Measurements from ENCODE around the gene MTG1.
"Not testable (repeated sequence)": the region's sequence is repeated elsewhere in the genome, so short reads cannot be mapped to it uniquely, and the experiment has no call there.

MTG1 gene

GRCh38 chr10:133383551-133383950, 10.4 kb upstream of the MTG1 start:
- Histone ChIP-seq H3K27me3 (ENCODE audit: control insufficient read depth, insufficient read depth, low read length) (peaks cover 10% of the 10 kb centered on the region), H3K4me1 (ENCODE audit: control insufficient read depth, low read depth, low read length) (no peaks in the 10 kb centered on the region), H3K9ac (ENCODE audit: low read length) (no peak overlapping the region), H3K27ac (ENCODE audit: low read length) (no peak overlapping the region), H3K36me3 (ENCODE audit: control insufficient read depth, low read depth, low read length) (no peaks in the 10 kb centered on the region), H3K4me3 (ENCODE audit: low read length) (no peak overlapping the region), H3K9me3 (ENCODE audit: control insufficient read depth, low read depth, low read length) (no peaks in the 10 kb centered on the region)

GRCh38 chr10:133384071-133384470, 9.9 kb upstream of the MTG1 start:
- Histone ChIP-seq H3K4me1 (ENCODE audit: control insufficient read depth, low read depth, low read length) (no peaks in the 10 kb centered on the region), H3K4me3 (ENCODE audit: low read length) (no peak overlapping the region), H3K9ac (ENCODE audit: low read length) (no peak overlapping the region), H3K27ac (ENCODE audit: low read length) (no peak overlapping the region), H3K27me3 (ENCODE audit: control insufficient read depth, insufficient read depth, low read length) (peaks cover 9% of the 10 kb centered on the region), H3K9me3 (ENCODE audit: control insufficient read depth, low read depth, low read length) (no peaks in the 10 kb centered on the region), H3K36me3 (ENCODE audit: control insufficient read depth, low read depth, low read length) (no peaks in the 10 kb centered on the region)

- H3K4me3 ChIP-seq (ENCODE audit: low read length): no peak overlapping the region
- no peaks in the 10 kb centered on the region for H3K9me3 ChIP-seq (ENCODE audit: control insufficient read depth, low read depth, low read length)
- H3K36me3 ChIP-seq (ENCODE audit: control insufficient read depth, low read depth, low read length): no peaks in the 10 kb centered on the region
- H3K27me3 ChIP-seq (ENCODE audit: control insufficient read depth, insufficient read depth, low read length): peaks cover 1% of the 10 kb centered on the region
- H3K4me1 ChIP-seq (ENCODE audit: control insufficient read depth, low read depth, low read length): no peaks in the 10 kb centered on the region
- H3K9ac ChIP-seq (ENCODE audit: low read length): no peak overlapping the region
- no peak overlapping the region for H3K27ac ChIP-seq (ENCODE audit: low read length)
Measured at GRCh38 chr10:133385214-133385613, 8.7 kb upstream of the MTG1 start.

DNA sequence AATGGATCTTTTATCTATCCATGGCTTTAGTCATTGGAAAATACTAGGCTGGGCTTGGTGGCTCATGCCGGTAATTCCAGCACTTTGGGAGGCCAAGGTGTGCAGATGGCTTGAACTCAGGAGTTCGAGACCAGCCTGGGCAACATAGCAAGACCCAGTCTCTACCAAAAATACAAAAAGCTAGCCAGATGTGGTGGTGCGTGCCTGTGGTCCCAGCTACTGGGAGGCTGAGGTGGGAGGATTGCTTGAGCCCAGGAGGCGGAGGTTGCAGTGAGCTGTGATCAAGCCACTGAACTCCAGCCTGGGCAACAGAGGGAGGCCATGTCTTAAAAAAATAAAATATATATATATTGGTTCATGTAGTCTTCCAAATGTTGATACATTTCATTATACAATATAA, 7.0 kb upstream of the MTG1 start:
- not testable (repeated sequence) for H3K4me1 ChIP-seq (ENCODE audit: control insufficient read depth, low read depth, low read length); H3K27me3 ChIP-seq (ENCODE audit: control insufficient read depth, insufficient read depth, low read length); H3K27ac ChIP-seq (ENCODE audit: low read length); H3K9ac ChIP-seq (ENCODE audit: low read length); H3K4me3 ChIP-seq (ENCODE audit: low read length); H3K36me3 ChIP-seq (ENCODE audit: control insufficient read depth, low read depth, low read length); H3K9me3 ChIP-seq (ENCODE audit: control insufficient read depth, low read depth, low read length)

DNA sequence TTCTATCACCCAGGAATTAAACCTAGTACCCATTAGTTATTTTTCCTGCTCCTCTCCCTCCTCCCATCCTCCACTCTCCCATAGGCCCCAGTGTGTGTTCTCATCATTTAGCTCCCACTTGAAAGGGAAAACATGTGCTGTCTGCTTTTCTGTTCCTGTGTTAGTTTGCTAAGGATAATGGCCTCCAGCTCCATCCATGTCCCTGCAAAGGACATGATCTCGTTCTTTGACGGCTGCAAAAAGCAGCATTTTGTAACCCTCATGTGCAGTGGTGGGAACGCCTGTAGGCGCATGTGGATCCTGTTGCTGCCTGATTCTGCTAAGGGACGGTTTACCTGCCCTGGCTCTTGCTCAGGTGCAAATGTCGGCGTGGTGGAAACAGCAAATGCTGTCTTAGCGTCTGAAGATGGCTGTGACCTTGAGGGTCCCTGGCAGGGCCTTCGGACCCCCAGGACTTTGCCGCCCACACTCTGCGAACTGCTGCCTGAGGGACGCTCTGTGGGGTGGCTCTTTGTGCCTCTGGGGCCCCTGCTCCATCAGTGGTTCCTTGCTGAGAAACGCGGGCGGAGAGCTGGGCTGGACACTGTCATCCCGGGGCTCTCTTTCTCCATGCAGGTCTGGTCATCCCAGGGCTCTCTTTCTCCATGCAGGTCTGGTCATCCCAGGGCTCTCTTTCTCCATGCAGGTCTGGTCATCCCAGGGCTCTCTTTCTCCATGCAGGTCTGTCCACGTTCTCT, 5.6 kb upstream of the MTG1 start:
- H3K9me3 ChIP-seq (ENCODE audit: control insufficient read depth, low read depth, low read length): no peaks in the 10 kb centered on the region
- H3K27ac ChIP-seq (ENCODE audit: low read length): no peak overlapping the region
- no peak overlapping the region for H3K9ac ChIP-seq (ENCODE audit: low read length)
- no peaks in the 10 kb centered on the region for H3K27me3 ChIP-seq (ENCODE audit: control insufficient read depth, insufficient read depth, low read length)
- H3K36me3 ChIP-seq (ENCODE audit: control insufficient read depth, low read depth, low read length): no peaks in the 10 kb centered on the region
- no peak overlapping the region for H3K4me3 ChIP-seq (ENCODE audit: low read length)
- peaks cover 2% of the 10 kb centered on the region for H3K4me1 ChIP-seq (ENCODE audit: control insufficient read depth, low read depth, low read length)

DNA sequence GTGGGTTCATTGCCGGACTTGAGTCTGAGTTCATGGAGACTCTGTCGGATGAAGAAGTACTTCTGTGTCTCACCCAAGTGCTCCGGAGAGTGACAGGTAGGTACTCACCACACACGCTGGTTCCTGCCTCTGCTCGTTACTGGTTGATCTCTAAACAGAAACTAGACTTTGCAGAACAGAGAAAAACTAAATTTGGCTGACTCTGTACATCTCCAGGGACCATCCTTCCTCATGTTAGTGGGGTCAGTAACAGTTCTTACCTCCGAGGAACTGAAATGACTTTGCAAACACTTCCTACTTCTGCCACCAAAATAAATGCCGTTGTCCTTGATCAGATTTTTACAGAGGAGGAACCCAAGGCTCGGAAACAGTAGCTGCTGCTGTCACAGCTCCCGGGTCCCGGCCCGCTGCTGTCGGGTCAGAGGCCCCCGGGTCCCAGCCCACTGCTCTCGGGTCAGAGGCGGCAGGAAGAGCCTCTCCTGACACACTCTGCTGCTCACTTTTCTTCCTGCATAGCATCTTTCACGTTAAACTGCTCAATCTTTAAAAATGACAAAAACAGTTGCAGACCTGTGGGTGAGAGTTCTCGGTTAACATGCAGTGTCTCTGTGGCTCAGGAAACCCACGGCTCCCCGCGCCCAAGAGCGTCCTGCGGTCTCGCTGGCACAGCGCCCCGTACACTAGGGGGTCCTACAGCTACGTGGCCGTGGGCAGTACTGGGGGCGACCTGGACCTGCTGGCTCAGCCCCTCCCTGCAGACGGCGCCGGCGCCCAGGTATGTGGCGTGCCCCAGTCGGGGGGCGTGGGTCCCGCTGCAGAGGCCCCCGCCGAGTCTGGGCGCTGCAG, 4.8 kb upstream of the MTG1 start:
- no peaks in the 10 kb centered on the region for H3K9me3 ChIP-seq (ENCODE audit: control insufficient read depth, low read depth, low read length)

GRCh38 chr10:133390597-133391248, 3.2 kb upstream of the MTG1 start:
- Histone ChIP-seq H3K27ac (ENCODE audit: low read length) (no peak overlapping the region), H3K27me3 (ENCODE audit: control insufficient read depth, insufficient read depth, low read length) (no peaks in the 10 kb centered on the region), H3K9ac (ENCODE audit: low read length) (no peak overlapping the region), H3K36me3 (ENCODE audit: control insufficient read depth, low read depth, low read length) (no peaks in the 10 kb centered on the region), H3K4me1 (ENCODE audit: control insufficient read depth, low read depth, low read length) (peaks cover 5% of the 10 kb centered on the region), H3K4me3 (ENCODE audit: low read length) (no peak overlapping the region), H3K9me3 (ENCODE audit: control insufficient read depth, low read depth, low read length) (no peaks in the 10 kb centered on the region)

More for the DNA sequence above, 4.8 kb upstream of the MTG1 start:
- no peaks in the 10 kb centered on the region for H3K36me3 ChIP-seq (ENCODE audit: control insufficient read depth, low read depth, low read length)
- H3K27ac ChIP-seq (ENCODE audit: low read length): no peak overlapping the region
- peaks cover 5% of the 10 kb centered on the region for H3K4me1 ChIP-seq (ENCODE audit: control insufficient read depth, low read depth, low read length)
- H3K9ac ChIP-seq (ENCODE audit: low read length): no peak overlapping the region
- no peaks in the 10 kb centered on the region for H3K27me3 ChIP-seq (ENCODE audit: control insufficient read depth, insufficient read depth, low read length)
- H3K4me3 ChIP-seq (ENCODE audit: low read length): no peak overlapping the region

DNA sequence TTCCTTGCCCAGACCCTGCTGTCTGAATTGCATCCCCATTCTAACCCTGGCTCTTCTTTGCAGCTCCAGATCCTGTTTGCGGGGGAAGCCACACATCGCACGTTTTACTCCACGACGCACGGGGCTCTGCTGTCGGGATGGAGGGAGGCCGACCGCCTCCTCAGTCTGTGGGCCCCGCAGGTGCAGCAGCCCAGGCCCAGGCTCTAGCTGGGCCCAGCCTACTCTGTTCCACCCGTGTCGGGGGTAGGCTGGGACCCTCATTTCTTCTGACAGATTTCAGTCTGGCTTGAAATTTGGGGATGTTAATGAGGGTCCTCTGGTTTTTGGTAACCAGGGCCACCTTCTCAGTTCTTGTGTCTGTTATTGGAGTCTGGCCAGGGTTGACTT, 2.7 kb upstream of the MTG1 start:
- no peak overlapping the region for H3K27ac ChIP-seq (ENCODE audit: low read length)
- H3K9me3 ChIP-seq (ENCODE audit: control insufficient read depth, low read depth, low read length): no peaks in the 10 kb centered on the region
- no peak overlapping the region for H3K4me3 ChIP-seq (ENCODE audit: low read length)
- peaks cover 5% of the 10 kb centered on the region for H3K4me1 ChIP-seq (ENCODE audit: control insufficient read depth, low read depth, low read length)
- peaks cover 5% of the 10 kb centered on the region for H3K36me3 ChIP-seq (ENCODE audit: control insufficient read depth, low read depth, low read length)
- H3K9ac ChIP-seq (ENCODE audit: low read length): no peak overlapping the region
- no peaks in the 10 kb centered on the region for H3K27me3 ChIP-seq (ENCODE audit: control insufficient read depth, insufficient read depth, low read length)

GRCh38 chr10:133391761-133392518, 2.0 kb upstream of the MTG1 start:
- Histone ChIP-seq H3K4me3 (ENCODE audit: low read length) (no peak overlapping the region), H3K36me3 (ENCODE audit: control insufficient read depth, low read depth, low read length) (peaks cover 9% of the 10 kb centered on the region), H3K27ac (ENCODE audit: low read length) (no peak overlapping the region), H3K27me3 (ENCODE audit: control insufficient read depth, insufficient read depth, low read length) (no peaks in the 10 kb centered on the region), H3K4me1 (ENCODE audit: control insufficient read depth, low read depth, low read length) (peaks cover 5% of the 10 kb centered on the region), H3K9ac (ENCODE audit: low read length) (no peak overlapping the region), H3K9me3 (ENCODE audit: control insufficient read depth, low read depth, low read length) (no peaks in the 10 kb centered on the region)

DNA sequence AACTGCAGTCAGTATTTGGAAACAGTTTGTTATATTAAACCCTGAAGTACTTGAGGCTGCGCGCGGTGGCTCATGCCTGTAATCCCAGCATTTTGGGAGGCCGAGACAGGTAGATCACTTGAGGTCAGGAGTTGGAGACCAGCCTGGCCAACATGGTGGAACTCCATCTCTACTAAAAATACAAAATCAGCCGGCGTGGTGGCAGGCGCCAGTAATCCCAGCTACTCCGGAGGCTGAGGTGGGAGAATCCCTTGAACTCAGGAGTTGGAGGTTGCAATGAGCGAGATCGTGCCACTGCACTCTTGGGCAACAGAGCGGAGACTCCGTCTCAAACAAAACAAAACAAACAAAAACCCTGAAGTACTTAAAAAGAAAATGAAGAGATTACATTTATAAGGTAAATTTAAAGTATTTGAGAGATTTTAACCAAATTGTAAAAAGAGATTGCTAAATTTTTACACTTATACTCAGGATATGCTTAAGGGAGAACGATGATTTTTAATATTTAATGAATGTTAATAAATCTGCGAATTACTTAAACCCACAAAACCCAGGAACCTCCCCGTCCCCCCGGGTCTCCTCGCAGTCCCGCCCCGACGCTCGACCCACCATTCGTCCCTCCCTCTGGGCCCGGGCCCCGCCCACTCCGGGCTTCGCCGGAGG, 425 bp upstream of the MTG1 start:
- H3K27me3 ChIP-seq (ENCODE audit: control insufficient read depth, insufficient read depth, low read length): no peaks in the 10 kb centered on the region
- H3K9ac ChIP-seq (ENCODE audit: low read length): peak overlapping the region; percentile 32
- peak overlapping the region; percentile 53 for H3K4me3 ChIP-seq (ENCODE audit: low read length)
- H3K36me3 ChIP-seq (ENCODE audit: control insufficient read depth, low read depth, low read length): peaks cover 20% of the 10 kb centered on the region
- H3K9me3 ChIP-seq (ENCODE audit: control insufficient read depth, low read depth, low read length): no peaks in the 10 kb centered on the region
- peaks cover 5% of the 10 kb centered on the region for H3K4me1 ChIP-seq (ENCODE audit: control insufficient read depth, low read depth, low read length)
- no peak overlapping the region for H3K27ac ChIP-seq (ENCODE audit: low read length)

DNA sequence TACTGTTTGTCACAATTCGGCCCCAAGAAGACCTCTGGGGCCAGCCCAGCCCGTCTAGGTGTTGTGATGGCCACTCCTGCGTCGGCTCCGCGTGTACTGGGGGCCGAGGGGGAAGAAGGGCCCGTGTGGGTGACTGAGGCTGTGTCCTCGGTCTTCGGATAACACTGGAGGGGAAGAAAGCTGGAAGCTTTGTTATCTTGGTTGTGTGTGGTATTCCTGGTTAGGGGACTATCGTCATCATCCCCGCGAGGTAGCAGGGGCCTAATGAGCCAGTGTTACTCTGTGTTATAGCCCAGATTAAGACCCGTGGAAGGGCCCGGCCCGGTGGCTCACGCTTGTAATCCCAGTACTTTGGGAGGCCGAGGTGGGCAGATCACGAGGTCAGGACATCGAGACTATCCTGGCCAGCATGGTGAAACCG, 854 bp downstream of the MTG1 start:
- Histone ChIP-seq H3K9ac (ENCODE audit: low read length) (peak overlapping the region; percentile 92), H3K4me3 (ENCODE audit: low read length) (peak overlapping the region; percentile 91), H3K27ac (ENCODE audit: low read length) (peak overlapping the region; percentile 62), H3K9me3 (ENCODE audit: control insufficient read depth, low read depth, low read length) (no peaks in the 10 kb centered on the region), H3K27me3 (ENCODE audit: control insufficient read depth, insufficient read depth, low read length) (no peaks in the 10 kb centered on the region), H3K4me1 (ENCODE audit: control insufficient read depth, low read depth, low read length) (peaks cover 5% of the 10 kb centered on the region), H3K36me3 (ENCODE audit: control insufficient read depth, low read depth, low read length) (peaks cover 31% of the 10 kb centered on the region)

Measured in iPS-18a (cell line).